ENCODE data around the gene NKX1-1. TPM values are rescaled to one million over a fixed set of nuclear protein-coding genes. Genes with fewer than 3 reads are reported as not detected.
"Not testable (repeated sequence)": the region's sequence is repeated elsewhere in the genome, so short reads cannot be mapped to it uniquely, and the experiment has no call there.

Gene NKX1-1
- total and polyA plus RNA-seq, 2 of the 8 experiments (the other 6 are each of a cell fraction or from before 2014, with no cell fraction given) = not detected

DNA sequence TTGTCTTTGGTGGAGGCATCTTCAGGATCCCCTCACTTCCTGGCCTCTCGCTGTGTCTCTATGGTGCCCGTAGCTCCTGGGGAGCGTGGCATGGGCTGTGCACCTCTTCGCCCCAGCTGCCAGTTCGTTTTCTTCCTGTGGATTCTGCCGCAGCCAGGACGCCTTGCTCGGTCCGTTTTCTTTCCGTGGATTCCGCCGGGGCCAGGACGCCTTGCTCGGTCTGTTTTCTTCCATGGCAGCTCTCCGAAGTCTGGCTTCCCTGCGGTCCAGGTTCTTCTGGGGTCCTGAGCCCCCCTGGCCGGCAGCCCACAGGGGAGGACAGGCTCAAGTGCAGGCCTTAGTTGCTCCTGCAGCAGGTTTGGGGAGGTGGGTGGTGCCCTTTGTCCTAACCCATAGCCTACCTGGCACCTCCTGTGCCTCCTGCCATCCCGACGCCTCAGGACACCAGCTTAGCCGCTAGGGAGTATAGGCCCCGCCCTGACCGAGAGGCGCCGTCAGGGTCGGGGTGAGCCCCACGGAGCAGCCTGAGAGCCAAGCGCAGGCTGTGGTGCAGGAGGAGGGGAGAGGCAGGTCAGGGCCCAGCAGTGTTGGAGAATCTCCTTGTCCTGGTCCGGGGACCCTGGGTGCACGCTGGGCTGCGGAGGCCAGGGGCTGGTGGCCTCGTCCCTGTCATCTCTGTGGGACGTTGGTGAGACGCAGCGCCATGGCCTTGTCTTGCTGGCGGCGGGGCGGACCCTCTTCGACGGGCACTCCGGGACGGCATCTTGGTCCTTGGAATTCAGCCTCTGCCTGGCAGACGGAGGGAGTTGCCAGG, 32.1 kb downstream of the NKX1-1 start (continued):
- TF ChIP-seq, protein P1, sequence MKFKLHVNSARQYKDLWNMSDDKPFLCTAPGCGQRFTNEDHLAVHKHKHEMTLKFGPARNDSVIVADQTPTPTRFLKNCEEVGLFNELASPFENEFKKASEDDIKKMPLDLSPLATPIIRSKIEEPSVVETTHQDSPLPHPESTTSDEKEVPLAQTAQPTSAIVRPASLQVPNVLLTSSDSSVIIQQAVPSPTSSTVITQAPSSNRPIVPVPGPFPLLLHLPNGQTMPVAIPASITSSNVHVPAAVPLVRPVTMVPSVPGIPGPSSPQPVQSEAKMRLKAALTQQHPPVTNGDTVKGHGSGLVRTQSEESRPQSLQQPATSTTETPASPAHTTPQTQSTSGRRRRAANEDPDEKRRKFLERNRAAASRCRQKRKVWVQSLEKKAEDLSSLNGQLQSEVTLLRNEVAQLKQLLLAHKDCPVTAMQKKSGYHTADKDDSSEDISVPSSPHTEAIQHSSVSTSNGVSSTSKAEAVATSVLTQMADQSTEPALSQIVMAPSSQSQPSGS (IDR thresholded peaks at IDR 0.05; ENCODE audit: low read length) = no peak
- TF ChIP-seq POLR2AphosphoS5 (IDR thresholded peaks at IDR 0.05; ENCODE audit: low read depth, low read length) = no peak

DNA sequence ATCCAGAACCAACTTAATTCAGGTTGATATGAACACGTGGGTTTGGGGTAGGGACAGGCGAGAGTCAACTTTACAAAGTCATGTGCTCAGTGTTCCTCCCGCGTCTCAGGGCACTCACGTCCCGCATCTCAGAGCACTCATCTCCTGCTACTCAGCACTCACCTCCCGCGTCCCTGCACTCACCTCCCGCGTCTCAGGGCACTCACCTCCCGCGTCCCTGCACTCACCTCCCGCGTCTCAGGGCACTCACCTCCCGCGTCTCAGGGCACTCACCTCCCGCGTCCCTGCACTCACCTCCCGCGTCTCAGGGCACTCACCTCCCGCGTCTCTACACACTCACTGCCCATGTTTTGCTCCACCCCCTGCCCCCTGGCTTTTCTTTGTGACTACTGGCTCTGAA, 33.7 kb downstream of the NKX1-1 start:
- H3K4ac ChIP-seq (replicated peaks; ENCODE audit: insufficient read length, low read depth, low read length); H3K4me2 ChIP-seq (ENCODE audit: insufficient read depth in 1 of 2, low read depth in 2 of 2, low read length in 2 of 2); H3K23ac ChIP-seq (ENCODE audit: insufficient read length); DNase-seq (ENCODE audit: low read depth in 1 of 2, low spot score in 2 of 2); H3K9me3 ChIP-seq (ENCODE audit: insufficient read depth in 2 of 2, low read depth in 1 of 2, low read length in 1 of 2); H2BK20ac ChIP-seq (ENCODE audit: low read length); H3K36me3 ChIP-seq (ENCODE audit: control insufficient read depth in 2 of 4, insufficient read depth in 4 of 4, low read length in 3 of 4); H3K79me1 ChIP-seq (ENCODE audit: low read depth, low read length); POLR2A ChIA-PET (ENCODE audit: partially characterized antibody); H3K79me2 ChIP-seq (ENCODE audit: control insufficient read depth in 1 of 2, insufficient read depth in 2 of 2, low read length in 2 of 2); H3K27ac ChIP-seq (ENCODE audit: low read depth, low read length); H3K4me1 ChIP-seq (replicated peaks in 1 of 4; ENCODE audit: control insufficient read depth in 3 of 4, insufficient read depth in 4 of 4, low read length in 3 of 4); H3K4me3 ChIP-seq (ENCODE audit: extremely low read depth in 1 of 4, insufficient read depth in 2 of 4, low read depth in 3 of 4, low read length in 4 of 4); H3K27me3 ChIP-seq (replicated peaks in 1 of 4; ENCODE audit: control insufficient read depth in 3 of 4, extremely low read depth in 1 of 4, insufficient read depth in 3 of 4, low read length in 3 of 4); H2BK120ac ChIP-seq (replicated peaks; ENCODE audit: low read depth, low read length); H2AK5ac ChIP-seq (ENCODE audit: low read depth, low read length); H3K14ac ChIP-seq (ENCODE audit: insufficient read length); H4K5ac ChIP-seq (ENCODE audit: insufficient read length, low read depth, low read length); H4K8ac ChIP-seq (ENCODE audit: extremely low read depth, insufficient read depth, low read length); H3K23me2 ChIP-seq (ENCODE audit: low read depth, low read length); H3K9ac ChIP-seq (replicated peaks in 1 of 4; ENCODE audit: extremely low read depth in 1 of 4, low read depth in 3 of 4, low read length in 3 of 4); H2AFZ ChIP-seq (ENCODE audit: low read length); FAIRE-seq; H2BK12ac ChIP-seq (ENCODE audit: low read depth, low read length); H3K56ac ChIP-seq (replicated peaks; ENCODE audit: insufficient read length, low read depth, low read length); H2BK5ac ChIP-seq (ENCODE audit: low read depth, low read length); H3K18ac ChIP-seq (ENCODE audit: extremely low read depth, low read length); H2BK15ac ChIP-seq (ENCODE audit: low read length); H4K91ac ChIP-seq (replicated peaks; ENCODE audit: insufficient read length, low read length): not testable (repeated sequence)
- 87% methylated on average over 13 of the region's 22 CpGs; no CpG with 5 or more reads in 1 of the 2 experiments for WGBS, 2 experiments (ENCODE audit: extremely low coverage in 1 of 2, insufficient coverage in 1 of 2, insufficient read length in 1 of 2, insufficient replicate concordance in 2 of 2, low coverage in 1 of 2, low lambda C conversion rate in 2 of 2, missing lambda C conversion rate in 1 of 2)
- H4K20me1 ChIP-seq (replicated peaks in 1 of 2; ENCODE audit: control insufficient read depth in 1 of 2, insufficient read depth in 2 of 2, low read length in 2 of 2) = peaks cover 0 to 12% of the 10 kb centered on the region in 2 experiments
- CTCF ChIA-PET (ENCODE audit: partially characterized antibody) = interaction anchor here (0.7 to 1.7 kb wide), 3 partner anchors 15 to 257 kb away, joined by 3 to 5 read pairs (median 3); no protein-coding TSS in a partner anchor

Data from H1 (cell line).